GM19025 (cell line): ENCODE results near the gene RPL32.
A peak's percentile ranks its signal among the peaks of the same experiment; 100 is the strongest.
"Not testable (repeated sequence)": the region's sequence is repeated elsewhere in the genome, so short reads cannot be mapped to it uniquely, and the experiment has no call there.

Experiments
- ATAC-seq: cut with Tn5 transposase; IDR thresholded peaks from one replicate; pipeline ENCODE4 v1.9.1; 2021; ENCODE audit warnings: mild to moderate bottlenecking, low read depth, moderate library complexity; ENCODE audit not compliant: unreplicated experiment

The RPL32 gene

GRCh38 chr3:12868039-12869034, 27.0 kb upstream of the RPL32 start:
- ATAC-seq: peak; percentile 55

GRCh38 chr3:12866836-12867235, 25.5 kb upstream of the RPL32 start:
- ATAC-seq: no peak

DNA sequence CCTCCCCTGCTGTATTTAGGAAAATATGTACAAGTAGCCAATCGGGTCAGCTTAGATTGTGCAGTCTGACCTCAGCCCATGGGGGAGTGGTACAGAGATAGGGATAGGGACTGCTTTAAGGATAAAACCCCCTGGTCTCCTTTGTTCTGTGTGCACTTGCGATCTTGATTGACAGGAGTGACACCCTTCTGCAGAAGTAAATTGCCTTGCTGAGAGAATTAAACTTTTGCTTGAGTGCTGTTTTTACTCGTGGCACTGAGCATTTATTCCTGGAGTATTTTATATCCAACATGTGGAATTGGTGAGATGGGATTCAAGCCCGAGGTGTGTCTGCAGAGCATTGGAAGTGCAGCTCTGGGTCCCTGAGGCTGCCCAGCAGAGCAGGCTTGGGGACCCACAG, 23.9 kb upstream of the RPL32 start:
- ATAC-seq: no peak

DNA sequence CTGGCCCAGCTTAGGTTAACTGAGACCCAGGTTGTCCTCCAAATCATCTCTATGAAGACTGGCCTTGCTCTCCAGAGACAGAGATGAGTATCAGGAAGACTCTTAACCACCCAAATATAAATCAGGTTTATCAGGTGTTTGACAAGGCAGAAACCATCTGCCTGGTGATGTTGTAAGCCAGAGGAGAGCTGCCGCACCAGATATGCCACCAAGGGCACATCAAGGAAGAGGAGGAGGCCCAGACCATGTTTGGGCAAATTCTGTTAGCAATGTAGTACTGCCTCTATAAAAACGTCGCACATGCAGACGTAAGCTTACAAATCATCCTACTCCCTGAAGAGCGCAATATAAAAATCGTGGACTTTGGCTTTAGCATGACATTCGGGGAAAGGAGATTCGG, 21.0 kb upstream of the RPL32 start:
- no peak for ATAC-seq

- no peak for ATAC-seq
These were observed 20.2 kb upstream of the RPL32 start for GRCh38 chr3:12861611-12862010.

- ATAC-seq: no peak
These were observed 18.5 kb upstream of the RPL32 start for GRCh38 chr3:12859840-12860239.

GRCh38 chr3:12856626-12857025, 15.3 kb upstream of the RPL32 start:
- ATAC-seq: no peak

GRCh38 chr3:12854565-12854964, 13.2 kb upstream of the RPL32 start:
- no peak for ATAC-seq

DNA sequence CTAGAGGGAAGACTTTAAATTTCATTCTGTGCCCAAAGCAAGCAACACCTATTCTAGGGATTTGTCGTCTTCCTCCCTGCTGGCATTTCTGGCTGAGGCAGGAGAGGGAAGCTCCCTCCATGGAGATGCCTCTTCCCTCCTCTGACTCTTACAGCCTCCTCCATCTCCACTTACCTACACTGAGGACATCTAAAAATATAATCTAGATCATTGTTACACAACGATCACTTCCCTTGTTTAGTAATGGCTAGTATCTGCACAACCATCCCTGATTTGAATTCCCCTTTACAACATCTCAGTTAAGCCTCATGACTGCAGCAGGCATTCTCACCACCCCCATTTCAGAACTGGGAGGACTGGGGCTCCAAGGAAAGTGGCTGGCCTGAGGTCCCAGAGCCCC, 12.5 kb upstream of the RPL32 start:
- not testable (repeated sequence) for ATAC-seq

DNA sequence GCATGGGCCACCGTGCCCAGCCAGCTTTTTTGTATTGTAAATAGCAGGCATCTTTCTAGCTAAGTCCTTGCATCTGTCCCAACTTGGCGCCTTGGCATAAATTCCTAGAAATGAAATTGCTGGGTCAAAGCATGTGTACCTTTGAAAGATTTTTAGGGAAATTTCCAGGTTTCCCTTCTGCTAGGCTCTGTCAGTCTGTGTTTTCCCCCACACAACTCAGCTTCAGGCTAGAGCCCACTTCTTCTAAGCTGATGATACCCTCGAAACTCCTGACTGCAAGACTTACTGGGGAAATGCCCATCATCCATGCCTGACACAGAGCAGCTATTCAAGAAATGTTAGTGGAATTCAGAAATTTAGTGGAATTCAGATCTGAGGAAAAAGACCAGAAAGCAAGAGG, 10.8 kb upstream of the RPL32 start:
- no peak for ATAC-seq

GRCh38 chr3:12845811-12846210, 4.4 kb upstream of the RPL32 start:
- no peak for ATAC-seq

GRCh38 chr3:12842469-12842868, 1.1 kb upstream of the RPL32 start:
- no peak for ATAC-seq

GRCh38 chr3:12841970-12842328, 584 bp upstream of the RPL32 start:
- ATAC-seq: no peak

DNA sequence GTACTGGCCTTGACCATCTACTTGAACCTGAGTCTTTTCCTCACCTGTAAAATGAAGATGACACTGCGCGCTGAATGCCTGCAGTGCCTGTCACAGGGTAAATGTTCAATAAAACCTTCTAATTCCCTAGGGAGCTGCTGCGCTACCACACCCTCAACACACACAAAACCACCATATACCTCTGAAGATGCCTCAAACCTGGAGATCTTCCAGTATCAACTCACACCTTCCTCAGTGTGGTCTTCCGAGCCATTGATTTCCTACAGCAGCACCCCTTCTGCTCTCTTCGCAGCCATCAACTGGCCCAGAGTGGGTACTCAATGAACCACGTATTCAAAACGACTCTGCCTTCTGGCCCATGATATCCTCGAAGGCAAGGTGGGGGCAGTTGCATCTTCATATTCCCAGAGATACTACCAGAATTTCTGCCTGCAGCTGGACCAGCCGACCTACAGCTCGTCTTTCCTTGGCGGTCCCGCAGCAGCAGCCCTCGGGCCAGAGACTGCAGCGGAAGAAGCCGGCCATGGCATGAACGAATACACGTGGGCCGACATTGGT, 695 bp downstream of the RPL32 start:
- ATAC-seq: peak; percentile 24

- ATAC-seq: not testable (repeated sequence)
These were observed 1.2 kb downstream of the RPL32 start for GRCh38 chr3:12840148-12840547.

DNA sequence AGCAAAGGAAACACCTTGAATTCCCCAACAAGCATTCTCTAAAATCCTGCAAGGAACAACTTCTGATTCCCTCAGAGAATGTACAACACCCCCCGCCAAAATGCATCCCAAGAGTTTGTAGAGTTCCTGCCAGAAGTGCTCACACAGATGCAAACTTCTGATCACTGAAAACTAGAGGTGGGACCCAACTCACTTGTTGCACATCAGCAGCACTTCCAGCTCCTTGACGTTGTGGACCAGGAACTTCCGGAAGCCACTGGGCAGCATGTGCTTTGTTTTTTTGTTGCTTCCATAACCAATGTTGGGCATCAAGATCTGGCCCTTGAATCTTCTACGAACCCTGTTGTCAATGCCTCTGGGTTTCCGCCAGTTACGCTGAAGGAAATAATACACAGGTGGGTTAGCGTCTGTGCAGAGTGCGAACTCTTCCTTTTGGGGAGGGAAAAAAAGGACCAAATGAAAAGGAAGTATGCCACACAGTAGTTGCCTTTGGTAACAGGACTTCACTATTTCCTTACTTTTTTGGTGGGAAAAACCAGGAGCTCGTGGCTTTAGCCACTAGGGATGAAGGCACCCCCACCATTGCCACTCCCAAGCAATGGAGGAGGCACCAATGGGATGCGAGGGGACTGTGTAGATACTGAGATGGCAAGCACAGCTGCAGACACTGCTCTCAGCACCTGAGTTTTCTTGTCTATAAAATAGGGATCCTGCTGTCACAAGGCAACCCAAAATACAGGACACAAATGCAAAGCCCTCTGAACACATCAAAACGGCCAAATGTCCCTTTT, 2.0 kb downstream of the RPL32 start:
- ATAC-seq: no peak

DNA sequence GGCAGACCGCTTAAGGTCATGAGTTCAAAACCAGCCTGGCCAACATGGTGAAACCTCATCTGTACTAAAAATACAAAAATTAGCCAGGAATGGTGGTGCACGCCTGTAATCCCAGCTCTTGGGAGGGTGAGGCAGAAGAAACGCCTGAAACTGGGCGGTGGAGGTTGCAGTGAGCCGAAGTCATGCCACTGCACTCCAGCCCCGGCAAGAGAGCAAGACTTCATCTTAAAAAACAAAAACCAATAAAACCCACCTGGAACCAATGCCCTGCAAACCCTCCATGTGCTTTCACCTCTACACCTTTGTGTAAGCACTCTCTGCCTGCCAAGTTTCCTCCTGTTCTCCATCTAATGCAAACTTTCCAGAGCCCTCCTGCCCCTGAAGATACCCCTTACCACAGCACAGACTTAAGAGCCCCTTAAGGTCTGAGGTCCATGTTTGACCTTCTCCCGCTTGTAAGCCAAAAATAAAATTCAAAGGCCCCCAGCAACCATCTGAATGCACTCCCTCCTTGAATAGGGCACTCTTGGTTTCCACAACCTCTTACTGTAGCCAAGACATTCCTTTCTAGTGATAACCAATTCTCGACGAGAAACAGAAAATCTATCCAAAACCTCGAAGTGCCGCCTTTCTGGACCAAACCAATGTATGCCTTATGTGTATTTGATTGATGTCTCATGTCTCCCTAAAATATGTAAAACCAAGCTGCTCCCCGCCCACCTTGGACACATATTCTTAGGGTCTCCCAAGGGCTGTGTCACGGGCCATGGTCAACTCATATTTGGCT, 3.0 kb downstream of the RPL32 start:
- ATAC-seq: no peak

DNA sequence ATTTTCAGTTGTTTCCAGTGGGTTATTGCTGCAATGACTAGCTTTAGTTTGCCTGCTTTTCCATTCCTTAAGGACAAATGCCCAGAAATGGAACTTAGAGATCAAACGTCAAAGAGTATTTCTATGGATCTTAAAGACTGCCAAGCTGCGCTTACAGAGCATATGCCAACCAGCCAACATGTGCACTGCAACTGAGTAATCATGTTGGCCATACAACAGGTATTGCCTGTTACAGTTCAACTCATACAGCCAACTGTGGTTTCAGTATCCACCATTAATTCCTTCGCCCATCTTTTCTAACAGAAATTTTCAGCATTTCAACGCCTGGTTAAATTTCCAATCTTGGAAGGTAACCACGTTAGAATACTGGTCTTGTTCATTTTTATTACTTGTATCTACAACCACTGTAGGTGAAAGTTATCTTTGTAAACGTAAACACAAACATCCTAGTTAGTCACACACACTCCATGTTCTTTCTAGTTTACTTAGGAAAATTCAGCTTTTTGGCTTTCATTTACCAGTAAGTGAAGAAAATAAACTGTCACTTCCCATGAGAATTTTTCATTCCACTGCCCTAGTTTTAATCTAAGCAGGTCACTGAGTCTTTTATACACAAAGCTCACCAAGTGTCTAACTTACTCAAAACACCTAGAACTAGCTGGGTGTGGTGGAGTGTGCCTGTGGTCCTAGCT, 3.9 kb downstream of the RPL32 start:
- no peak for ATAC-seq

DNA sequence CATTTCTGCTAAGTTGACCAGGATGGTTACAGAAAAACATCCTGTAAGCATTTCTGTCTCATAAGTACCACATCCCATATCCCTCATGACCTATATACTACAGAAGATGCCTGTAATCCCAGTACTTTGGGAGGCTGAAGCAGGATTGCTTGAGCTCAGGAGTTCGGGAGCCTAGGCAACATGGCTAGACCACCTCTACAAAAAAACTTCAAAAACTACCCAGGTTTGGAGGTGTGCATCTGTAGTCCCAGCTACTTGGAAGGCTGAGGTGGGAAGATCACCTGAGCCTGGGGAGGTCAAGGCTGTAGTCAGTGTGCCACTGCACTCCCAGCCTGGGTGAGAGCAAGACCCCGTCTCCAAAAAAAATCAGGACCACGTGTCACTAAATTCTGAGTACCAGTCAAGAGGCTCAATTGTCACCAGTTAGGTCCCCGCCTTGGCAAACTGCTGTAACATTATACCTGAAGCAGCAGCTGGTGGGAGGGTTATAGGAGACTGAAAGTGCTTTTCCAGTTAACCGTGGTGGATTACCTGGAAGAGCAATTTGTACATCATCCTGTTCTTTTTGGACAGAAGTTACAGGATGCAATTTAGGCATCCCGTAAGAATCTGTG, 6.2 kb downstream of the RPL32 start:
- ATAC-seq: no peak
